OCI-LY3 (cell line): ENCODE measurements around the gene ICAM2.

Experiments used
- EZH2phosphoT487 ChIP-seq: fragments of 200-600 bp; shearing (Covaris generic); IDR thresholded peaks from 2 replicates; pipeline ENCODE4 v1.6.1; 2018; ENCODE audit warnings: antibody characterized with exemption, mixed run types, low read depth
- TF ChIP-seq, protein P1 (sequence below): fragments of 200-600, 300-600 bp; sonication (generic); IDR thresholded peaks from 2 replicates; pipeline ENCODE4 v1.5.1; 2014; ENCODE audit warnings: antibody characterized with exemption, low read length, low read depth

DNA sequence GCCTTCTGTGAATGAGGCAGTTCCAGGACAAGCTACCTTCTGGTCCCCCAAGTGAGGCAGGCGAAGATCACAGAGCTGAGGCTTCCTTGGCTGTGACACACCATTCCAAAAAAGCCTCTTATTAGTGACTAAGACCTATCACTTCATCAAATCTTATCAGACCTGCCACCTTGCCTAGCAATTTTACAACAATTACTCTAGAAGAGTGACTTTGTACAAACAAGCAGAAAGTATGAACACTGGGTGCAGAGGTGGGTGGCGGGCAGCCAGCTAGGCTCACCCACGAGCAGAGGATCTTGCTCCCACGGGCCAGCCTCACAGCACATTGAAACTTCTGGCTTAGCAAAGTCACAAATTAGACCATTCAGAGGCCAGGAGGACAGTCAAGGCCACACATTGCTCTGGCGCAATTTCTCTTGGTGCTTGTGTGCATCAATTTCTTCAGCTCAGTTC, 2.2 kb upstream of the ICAM2 start:
- TF ChIP-seq, protein P1, sequence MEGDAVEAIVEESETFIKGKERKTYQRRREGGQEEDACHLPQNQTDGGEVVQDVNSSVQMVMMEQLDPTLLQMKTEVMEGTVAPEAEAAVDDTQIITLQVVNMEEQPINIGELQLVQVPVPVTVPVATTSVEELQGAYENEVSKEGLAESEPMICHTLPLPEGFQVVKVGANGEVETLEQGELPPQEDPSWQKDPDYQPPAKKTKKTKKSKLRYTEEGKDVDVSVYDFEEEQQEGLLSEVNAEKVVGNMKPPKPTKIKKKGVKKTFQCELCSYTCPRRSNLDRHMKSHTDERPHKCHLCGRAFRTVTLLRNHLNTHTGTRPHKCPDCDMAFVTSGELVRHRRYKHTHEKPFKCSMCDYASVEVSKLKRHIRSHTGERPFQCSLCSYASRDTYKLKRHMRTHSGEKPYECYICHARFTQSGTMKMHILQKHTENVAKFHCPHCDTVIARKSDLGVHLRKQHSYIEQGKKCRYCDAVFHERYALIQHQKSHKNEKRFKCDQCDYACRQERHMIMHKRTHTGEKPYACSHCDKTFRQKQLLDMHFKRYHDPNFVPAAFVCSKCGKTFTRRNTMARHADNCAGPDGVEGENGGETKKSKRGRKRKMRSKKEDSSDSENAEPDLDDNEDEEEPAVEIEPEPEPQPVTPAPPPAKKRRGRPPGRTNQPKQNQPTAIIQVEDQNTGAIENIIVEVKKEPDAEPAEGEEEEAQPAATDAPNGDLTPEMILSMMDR = no peak
- no peak for TF ChIP-seq EZH2phosphoT487
